Activated CD8-positive, alpha-beta memory T cell treated with anti-CD3 and anti-CD28 coated beads for 1 hour (primary cell): ENCODE data around the gene DCDC1.

ENCODE experiments used
- DNase-seq, 2 donors: peaks; one replicate each; pipeline ENCODE4 v3.0.0-alpha.2; 2020; ENCODE audit warnings: low read depth in 1 of 2; ENCODE audit errors: extremely low read depth in 1 of 2

Gene DCDC1

GRCh38 chr11:30861531-30861930, 508.0 kb downstream of the DCDC1 start:
- no peak for DNase-seq

- no peak for DNase-seq
Observed at GRCh38 chr11:30861064-30861463, 508.5 kb downstream of the DCDC1 start.

GRCh38 chr11:30860146-30860545, 509.4 kb downstream of the DCDC1 start:
- no peak for DNase-seq

GRCh38 chr11:30859669-30860068, 509.9 kb downstream of the DCDC1 start:
- DNase-seq = no peak

- no peak for DNase-seq
Observed at GRCh38 chr11:30855383-30856006, 514.0 kb downstream of the DCDC1 start.

- no peak for DNase-seq
Observed at GRCh38 chr11:30853439-30853838, 516.1 kb downstream of the DCDC1 start.

GRCh38 chr11:30852645-30853044, 516.9 kb downstream of the DCDC1 start:
- no peak for DNase-seq

GRCh38 chr11:30852091-30852490, 517.4 kb downstream of the DCDC1 start:
- no peak for DNase-seq

- DNase-seq = no peak
Observed at GRCh38 chr11:30837252-30837651, 532.3 kb downstream of the DCDC1 start.

- DNase-seq = no peak
Observed at GRCh38 chr11:30832831-30833230, 536.7 kb downstream of the DCDC1 start.

- DNase-seq = no peak
Observed at GRCh38 chr11:30830681-30831080, 538.9 kb downstream of the DCDC1 start.

- no peak for DNase-seq
Observed at GRCh38 chr11:30826911-30827310, 542.6 kb downstream of the DCDC1 start.

GRCh38 chr11:30825723-30826122, 543.8 kb downstream of the DCDC1 start:
- no peak for DNase-seq

GRCh38 chr11:30823119-30823518, 546.4 kb downstream of the DCDC1 start:
- no peak for DNase-seq

GRCh38 chr11:30821438-30821965, 548.0 kb downstream of the DCDC1 start:
- DNase-seq = no peak

- DNase-seq = no peak
Observed at GRCh38 chr11:30818721-30819120, 550.8 kb downstream of the DCDC1 start.

- no peak for DNase-seq
Observed at GRCh38 chr11:30816959-30817880, 552.3 kb downstream of the DCDC1 start.

GRCh38 chr11:30815619-30816018, 553.9 kb downstream of the DCDC1 start:
- DNase-seq = no peak

GRCh38 chr11:30814737-30815136, 554.8 kb downstream of the DCDC1 start:
- DNase-seq = no peak
